NOMO-1 treated with DMSO at 0.1 percent for 48 hours (cell line): ENCODE data around the gene DCTN2.
"Not testable (repeated sequence)": the region's sequence is repeated elsewhere in the genome, so short reads cannot be mapped to it uniquely, and the experiment has no call there.

ENCODE experiments used
- DNase-seq: peaks from one replicate; lab custom pipeline; 2025; ENCODE audit not compliant: unreplicated experiment; lab: John Stamatoyannopoulos, UW

DCTN2 gene

DNA sequence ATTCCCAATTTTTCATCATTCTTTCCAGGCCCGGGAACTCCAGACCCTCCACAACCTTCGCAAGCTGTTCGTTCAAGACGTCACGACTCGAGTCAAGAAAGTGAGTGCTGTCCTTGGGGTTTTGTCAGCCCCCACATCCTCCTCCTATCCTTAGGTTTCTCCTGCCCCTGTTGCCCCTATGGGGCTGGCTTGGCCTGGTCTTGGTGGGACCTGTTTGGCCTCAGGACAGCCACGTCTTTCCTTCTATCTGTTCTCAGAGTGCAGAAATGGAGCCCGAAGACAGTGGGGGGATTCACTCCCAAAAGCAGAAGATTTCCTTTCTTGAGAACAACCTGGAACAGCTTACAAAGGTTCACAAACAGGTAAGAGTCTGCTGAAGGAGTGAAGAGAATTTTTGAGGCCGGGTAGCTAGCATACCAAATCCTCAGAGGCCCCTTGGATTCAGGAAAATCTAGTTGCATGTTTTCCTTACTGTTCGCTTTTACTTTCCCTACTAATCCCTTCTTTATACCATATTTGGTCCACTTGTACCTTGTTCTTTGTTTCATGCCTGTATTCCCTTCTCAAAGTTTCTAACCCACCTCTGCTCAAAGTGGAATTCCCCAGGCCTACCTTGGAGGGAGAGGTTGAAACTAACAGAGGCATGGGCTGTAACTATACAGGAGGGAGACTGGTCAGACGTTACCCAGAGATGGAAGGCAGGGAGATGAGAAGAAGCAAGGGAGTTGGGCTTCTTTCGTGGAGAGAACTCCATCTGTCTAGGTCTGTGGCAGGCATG, 31.2 kb upstream of the DCTN2 start:
- DNase-seq = no peak

- DNase-seq = no peak
These were observed 29.7 kb upstream of the DCTN2 start for GRCh38 chr12:57576613-57577160.

GRCh38 chr12:57575771-57576612, 29.0 kb upstream of the DCTN2 start:
- DNase-seq = no peak

- no peak for DNase-seq
These were observed 27.8 kb upstream of the DCTN2 start for GRCh38 chr12:57574795-57575194.

DNA sequence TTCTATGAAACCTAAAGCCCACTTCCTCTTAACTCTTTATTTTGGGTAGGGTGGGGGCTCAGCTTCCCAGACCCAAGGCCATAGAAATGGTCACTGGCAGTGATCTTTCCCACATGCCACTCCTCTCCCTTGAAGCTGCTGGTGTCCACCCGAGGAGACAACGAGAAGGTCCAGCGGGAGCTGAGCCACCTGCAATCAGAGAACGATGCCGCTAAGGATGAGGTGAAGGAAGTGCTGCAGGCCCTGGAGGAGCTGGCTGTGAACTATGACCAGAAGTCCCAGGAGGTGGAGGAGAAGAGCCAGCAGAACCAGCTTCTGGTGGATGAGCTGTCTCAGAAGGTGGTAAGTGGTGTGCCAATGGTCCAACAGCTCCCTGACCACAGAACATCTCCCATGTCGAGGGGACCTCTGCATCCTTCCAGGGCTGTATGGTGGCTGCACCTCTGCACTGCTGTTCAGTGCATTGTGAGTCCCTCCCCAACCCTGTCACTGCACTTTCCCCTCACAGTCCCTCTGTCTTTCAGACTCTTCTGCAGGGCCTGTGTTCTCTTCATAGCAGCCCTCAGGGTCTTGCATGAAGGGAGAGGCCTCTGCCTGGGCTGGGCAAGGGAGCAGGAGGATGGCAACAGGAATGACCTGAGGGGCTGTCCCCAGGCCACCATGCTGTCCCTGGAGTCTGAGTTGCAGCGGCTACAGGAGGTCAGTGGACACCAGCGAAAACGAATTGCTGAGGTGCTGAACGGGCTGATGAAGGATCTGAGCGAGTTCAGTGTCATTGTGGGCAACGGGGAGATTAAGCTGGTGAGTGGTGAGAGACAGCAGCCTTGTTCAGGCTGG, 25.2 kb upstream of the DCTN2 start:
- DNase-seq = no peak

GRCh38 chr12:57570438-57570837, 23.4 kb upstream of the DCTN2 start:
- DNase-seq = not testable (repeated sequence)

GRCh38 chr12:57569858-57570257, 22.9 kb upstream of the DCTN2 start:
- no peak for DNase-seq

DNA sequence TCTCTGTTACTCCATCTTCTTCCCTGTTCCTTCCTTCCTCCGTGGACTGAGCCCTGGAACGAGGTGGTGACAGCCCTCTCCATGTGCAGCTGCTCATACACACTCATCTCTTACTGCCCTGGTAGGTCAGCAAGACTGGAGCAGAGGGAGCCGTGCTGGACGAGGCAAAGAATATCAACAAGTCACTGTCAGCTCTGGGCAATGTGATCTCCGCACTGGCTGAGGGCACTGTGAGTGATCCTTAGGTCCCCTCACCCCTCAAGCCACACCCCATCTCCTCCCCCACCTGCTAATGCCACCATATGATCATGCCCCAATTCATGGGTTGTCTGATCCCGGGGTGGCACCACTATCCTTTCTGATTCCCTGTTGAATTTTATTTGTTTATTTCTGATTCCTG, 21.8 kb upstream of the DCTN2 start:
- no peak for DNase-seq

GRCh38 chr12:57564178-57564740, 17.3 kb upstream of the DCTN2 start:
- no peak for DNase-seq

GRCh38 chr12:57563358-57563757, 16.4 kb upstream of the DCTN2 start:
- no peak for DNase-seq

GRCh38 chr12:57561117-57561516, 14.1 kb upstream of the DCTN2 start:
- DNase-seq = not testable (repeated sequence)

- no peak for DNase-seq
These were observed 13.5 kb upstream of the DCTN2 start for GRCh38 chr12:57560516-57560915.

DNA sequence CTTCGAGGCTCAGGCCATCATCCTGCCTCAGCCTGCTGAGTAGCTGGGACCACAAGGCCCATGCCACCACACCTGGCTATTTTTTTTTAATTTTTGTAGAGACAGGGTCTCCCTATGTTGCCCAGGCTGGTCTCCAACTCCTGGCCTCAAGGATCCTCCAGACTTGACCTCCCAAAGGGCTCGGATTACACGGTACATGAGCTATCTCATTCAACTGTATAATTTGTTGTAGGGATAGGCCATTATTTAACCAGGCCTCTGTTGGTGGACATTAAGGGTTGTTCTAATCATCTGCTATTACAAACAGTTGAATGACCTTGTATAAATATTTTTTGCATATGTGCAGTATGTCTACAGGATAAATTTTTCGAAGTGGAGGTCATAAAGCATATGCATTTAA, 11.9 kb upstream of the DCTN2 start:
- DNase-seq = no peak

- no peak for DNase-seq
These were observed 7.9 kb upstream of the DCTN2 start for GRCh38 chr12:57554897-57555296.

DNA sequence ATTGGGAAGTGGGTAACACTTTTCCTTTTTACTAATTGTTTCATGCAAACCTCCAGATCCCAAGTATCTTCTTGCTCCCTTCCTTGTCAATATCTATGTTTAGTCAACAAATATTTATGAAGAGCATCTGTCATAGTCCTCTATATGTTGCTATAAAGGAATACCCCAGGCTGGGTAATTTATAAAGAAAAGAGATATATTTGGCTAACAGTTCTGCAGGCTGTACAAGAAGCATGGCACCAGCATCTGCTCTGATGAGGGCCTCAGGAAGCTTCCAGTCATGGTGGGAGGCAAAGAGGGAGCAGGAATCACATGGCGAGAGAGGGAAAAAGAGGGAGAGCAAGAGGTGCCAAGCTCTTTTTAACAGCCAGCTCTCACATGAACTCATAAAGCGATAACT, 7.5 kb upstream of the DCTN2 start:
- no peak for DNase-seq

DNA sequence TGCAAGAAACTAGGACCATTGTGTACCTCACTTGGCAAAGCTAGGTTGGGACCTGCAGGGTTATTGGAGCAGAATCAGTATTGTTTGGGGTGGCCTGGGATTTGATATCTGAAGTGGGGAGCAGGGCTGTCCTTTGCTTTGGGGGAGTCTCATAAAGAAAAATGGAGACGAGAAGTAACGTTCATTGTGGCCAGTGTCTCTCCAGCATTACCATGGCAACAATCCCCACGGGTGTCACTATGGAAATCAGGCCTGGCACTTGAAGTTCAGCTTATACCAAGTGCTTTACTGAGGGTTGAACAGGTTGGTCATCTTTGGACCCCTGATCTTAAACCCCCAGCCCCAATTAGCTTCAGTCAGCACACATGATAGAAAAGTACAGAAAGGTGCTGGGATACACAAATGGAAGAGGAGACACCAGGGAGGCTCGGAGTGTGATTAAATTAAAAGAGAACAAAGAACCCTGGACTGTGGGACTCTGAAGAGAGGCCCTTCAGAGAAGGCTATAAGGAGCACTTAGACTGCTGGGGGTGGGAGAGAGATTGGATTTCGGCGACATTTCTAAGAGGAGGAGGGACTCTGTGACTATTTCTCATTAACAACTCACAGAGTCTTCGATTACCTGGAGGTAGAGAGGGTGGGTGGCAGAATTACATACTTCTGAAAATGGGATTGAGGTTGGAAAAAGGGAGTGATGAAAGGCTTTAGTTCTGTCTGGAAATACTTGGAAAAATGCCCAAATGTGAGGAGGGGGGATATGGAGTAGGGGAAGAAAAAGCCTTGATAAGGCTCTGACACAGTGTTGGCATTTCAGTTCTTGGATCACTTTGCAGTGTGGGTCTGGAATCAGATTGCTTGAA, 6.6 kb upstream of the DCTN2 start:
- no peak for DNase-seq

DNA sequence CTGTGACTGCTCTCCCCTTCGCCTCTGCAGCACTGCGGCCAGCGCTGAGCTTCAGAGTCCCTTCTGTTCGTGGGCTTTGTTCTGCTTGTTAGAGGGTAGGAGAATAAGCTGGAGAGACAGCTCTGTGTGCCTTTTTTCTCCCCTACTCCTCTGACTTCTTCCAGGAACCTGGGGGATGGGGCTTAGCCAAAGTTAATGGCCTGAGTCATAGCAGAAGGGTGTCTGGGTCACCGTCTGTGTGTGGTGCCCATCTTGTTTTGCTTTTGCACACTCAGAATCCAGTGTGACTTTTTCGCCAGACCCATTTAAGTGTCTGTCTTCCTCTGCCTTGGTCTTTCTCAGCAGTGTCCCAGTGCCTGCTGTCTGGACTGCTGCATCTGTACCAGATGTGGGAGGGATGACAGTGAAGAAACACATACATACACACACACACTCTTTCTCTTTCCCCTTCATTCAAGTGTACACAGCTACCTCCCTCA, 5.9 kb upstream of the DCTN2 start:
- no peak for DNase-seq

DNA sequence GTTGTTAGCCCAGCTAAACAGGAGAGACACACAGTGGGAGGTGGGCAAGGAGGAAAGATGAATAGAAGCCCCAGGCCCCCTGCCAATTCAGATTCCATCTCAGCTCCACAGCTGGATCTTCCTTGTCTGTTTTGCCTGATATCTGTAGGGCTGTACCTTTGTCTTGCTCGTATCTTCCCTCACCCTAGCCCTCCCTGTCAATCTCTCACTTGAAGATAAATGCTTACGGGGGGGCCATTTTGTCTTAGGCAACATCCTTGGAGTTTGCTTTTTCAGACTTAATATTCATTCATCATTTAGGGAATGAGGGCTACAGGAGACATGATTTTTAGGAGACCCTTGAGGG, 5.3 kb upstream of the DCTN2 start:
- DNase-seq = no peak

DNA sequence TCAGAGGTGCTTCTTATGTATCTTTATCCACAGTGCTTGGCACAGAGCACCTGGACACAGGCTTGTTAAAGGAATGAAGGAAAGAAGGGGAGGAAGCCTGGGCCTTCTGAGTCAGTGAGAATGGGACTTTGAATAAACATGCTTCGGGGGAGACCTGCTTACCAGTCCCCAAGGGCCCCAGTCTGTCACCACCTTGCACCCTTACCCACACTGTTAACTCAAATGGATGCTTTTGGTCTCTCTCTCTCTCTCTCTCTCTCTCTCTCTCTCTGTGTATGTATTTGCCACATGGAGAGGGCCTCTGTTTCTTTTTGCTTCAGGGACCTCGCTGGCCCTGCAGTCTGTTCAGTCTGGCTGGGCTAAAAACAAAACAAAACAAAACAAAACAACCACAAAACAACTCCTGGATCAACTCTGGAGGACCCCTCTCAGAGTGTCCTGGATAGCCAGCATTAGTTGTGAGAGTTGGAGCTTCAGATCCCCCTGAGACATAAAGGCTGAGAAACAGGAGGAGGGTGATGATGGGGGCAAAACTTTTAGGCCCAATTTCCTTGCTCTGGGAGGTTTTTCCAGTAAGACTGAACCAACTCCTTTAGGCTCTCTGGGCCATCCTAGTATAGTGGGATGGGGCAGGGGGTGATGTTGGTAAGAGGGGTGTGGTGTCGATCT, 4.8 kb upstream of the DCTN2 start:
- no peak for DNase-seq
